ENCODE data around the gene REC8. TPM values are rescaled to one million over a fixed set of nuclear protein-coding genes. Genes with fewer than 3 reads are reported as not detected.

REC8 gene
- total and polyA plus RNA-seq, 2 of the 13 experiments (the other 11 are each of a cell fraction or from before 2014, with no cell fraction given) = 3.4 to 14.7 TPM

GRCh38 chr14:24213866-24214662, 42.2 kb downstream of the REC8 start (continued):
- TF ChIP-seq BCL3 (CRISPR knock-in tag; IDR thresholded peaks at IDR 0.05) (no peak), ZBTB3 (CRISPR knock-in tag; IDR thresholded peaks at IDR 0.05; ENCODE audit: borderline replicate concordance, low read depth) (no peak), ZNF766 (CRISPR knock-in tag; IDR thresholded peaks at IDR 0.05; ENCODE audit: borderline replicate concordance) (no peak), TBP (CRISPR knock-in tag; IDR thresholded peaks at IDR 0.05) (no peak), SMC3 (IDR thresholded peaks at IDR 0.05; ENCODE audit: low read length) (no peak), WIZ (CRISPR knock-in tag; IDR thresholded peaks at IDR 0.05) (peak; percentile 16; the same call in 1 of the 2 replicates), ZIK1 (CRISPR knock-in tag; IDR thresholded peaks at IDR 0.05; ENCODE audit: borderline replicate concordance, low read depth) (no peak), CEBPB (IDR thresholded peaks at IDR 0.05; ENCODE audit: borderline replicate concordance, low read depth, low read length) (no peak), ZNF570 (CRISPR knock-in tag; IDR thresholded peaks at IDR 0.05; ENCODE audit: borderline replicate concordance) (no peak), CBX2 (IDR thresholded peaks at IDR 0.05; ENCODE audit: low read depth, low read length) (no peak), CBX2 (CRISPR knock-in tag; IDR thresholded peaks at IDR 0.05; ENCODE audit: low read depth) (no peak), GPBP1L1 (CRISPR knock-in tag; IDR thresholded peaks at IDR 0.05) (no peak), BORCS8-MEF2B (CRISPR knock-in tag; IDR thresholded peaks at IDR 0.05) (no peak), ESRRA (CRISPR knock-in tag; IDR thresholded peaks at IDR 0.05; ENCODE audit: low read depth) (no peak), TOE1 (CRISPR knock-in tag; IDR thresholded peaks at IDR 0.05) (no peak; the same call in 1 of the 2 replicates), JUND (CRISPR knock-in tag; IDR thresholded peaks at IDR 0.05) (0 out of 2 replicates have a peak, but pooled peaks have one; percentile 1), MBD4 (IDR thresholded peaks at IDR 0.05; ENCODE audit: borderline replicate concordance, low read length) (no peak)
- TF ChIP-seq, protein P1, sequence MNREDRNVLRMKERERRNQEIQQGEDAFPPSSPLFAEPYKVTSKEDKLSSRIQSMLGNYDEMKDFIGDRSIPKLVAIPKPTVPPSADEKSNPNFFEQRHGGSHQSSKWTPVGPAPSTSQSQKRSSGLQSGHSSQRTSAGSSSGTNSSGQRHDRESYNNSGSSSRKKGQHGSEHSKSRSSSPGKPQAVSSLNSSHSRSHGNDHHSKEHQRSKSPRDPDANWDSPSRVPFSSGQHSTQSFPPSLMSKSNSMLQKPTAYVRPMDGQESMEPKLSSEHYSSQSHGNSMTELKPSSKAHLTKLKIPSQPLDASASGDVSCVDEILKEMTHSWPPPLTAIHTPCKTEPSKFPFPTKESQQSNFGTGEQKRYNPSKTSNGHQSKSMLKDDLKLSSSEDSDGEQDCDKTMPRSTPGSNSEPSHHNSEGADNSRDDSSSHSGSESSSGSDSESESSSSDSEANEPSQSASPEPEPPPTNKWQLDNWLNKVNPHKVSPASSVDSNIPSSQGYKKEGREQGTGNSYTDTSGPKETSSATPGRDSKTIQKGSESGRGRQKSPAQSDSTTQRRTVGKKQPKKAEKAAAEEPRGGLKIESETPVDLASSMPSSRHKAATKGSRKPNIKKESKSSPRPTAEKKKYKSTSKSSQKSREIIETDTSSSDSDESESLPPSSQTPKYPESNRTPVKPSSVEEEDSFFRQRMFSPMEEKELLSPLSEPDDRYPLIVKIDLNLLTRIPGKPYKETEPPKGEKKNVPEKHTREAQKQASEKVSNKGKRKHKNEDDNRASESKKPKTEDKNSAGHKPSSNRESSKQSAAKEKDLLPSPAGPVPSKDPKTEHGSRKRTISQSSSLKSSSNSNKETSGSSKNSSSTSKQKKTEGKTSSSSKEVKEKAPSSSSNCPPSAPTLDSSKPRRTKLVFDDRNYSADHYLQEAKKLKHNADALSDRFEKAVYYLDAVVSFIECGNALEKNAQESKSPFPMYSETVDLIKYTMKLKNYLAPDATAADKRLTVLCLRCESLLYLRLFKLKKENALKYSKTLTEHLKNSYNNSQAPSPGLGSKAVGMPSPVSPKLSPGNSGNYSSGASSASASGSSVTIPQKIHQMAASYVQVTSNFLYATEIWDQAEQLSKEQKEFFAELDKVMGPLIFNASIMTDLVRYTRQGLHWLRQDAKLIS (CRISPR knock-in tag; IDR thresholded peaks at IDR 0.05) = peak; percentile 30; the same call in 1 of the 2 replicates
- TF ChIP-seq, protein P2, sequence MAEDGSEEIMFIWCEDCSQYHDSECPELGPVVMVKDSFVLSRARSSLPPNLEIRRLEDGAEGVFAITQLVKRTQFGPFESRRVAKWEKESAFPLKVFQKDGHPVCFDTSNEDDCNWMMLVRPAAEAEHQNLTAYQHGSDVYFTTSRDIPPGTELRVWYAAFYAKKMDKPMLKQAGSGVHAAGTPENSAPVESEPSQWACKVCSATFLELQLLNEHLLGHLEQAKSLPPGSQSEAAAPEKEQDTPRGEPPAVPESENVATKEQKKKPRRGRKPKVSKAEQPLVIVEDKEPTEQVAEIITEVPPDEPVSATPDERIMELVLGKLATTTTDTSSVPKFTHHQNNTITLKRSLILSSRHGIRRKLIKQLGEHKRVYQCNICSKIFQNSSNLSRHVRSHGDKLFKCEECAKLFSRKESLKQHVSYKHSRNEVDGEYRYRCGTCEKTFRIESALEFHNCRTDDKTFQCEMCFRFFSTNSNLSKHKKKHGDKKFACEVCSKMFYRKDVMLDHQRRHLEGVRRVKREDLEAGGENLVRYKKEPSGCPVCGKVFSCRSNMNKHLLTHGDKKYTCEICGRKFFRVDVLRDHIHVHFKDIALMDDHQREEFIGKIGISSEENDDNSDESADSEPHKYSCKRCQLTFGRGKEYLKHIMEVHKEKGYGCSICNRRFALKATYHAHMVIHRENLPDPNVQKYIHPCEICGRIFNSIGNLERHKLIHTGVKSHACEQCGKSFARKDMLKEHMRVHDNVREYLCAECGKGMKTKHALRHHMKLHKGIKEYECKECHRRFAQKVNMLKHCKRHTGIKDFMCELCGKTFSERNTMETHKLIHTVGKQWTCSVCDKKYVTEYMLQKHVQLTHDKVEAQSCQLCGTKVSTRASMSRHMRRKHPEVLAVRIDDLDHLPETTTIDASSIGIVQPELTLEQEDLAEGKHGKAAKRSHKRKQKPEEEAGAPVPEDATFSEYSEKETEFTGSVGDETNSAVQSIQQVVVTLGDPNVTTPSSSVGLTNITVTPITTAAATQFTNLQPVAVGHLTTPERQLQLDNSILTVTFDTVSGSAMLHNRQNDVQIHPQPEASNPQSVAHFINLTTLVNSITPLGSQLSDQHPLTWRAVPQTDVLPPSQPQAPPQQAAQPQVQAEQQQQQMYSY (CRISPR knock-in tag; IDR thresholded peaks at IDR 0.05) = no peak

Measured in HepG2 (cell line).